CD4-positive, alpha-beta T cell (primary cell): ENCODE results near the gene OR5A2. TPM values are rescaled to one million over a fixed set of nuclear protein-coding genes. Genes with fewer than 3 reads are reported as not detected.

Experiments
- ATAC-seq: fragments of 200-7000 bp; cut with Tn5 transposase; one replicate; pipeline ENCODE4 v1.10.0; 2022; ENCODE audit warnings: mild to moderate bottlenecking; ENCODE audit not compliant: poor library complexity
- CTCF ChIA-PET: fragments of 350-600 bp; sonication (Branson Sonifier 250); formaldehyde crosslinking; loops from one replicate; lab custom pipeline; 2021; ENCODE audit warnings: antibody characterized with exemption, inconsistent platforms; lab: Charles Lee
- POLR2A ChIA-PET: fragments of 350-600 bp; sonication (Branson Sonifier 250); formaldehyde crosslinking; loops from one replicate; lab custom pipeline; 2021; ENCODE audit warnings: antibody characterized with exemption, inconsistent platforms; lab: Charles Lee
- DNase-seq, 14 experiments: peaks; one replicate each; pipeline ENCODE4 v3.0.0-alpha.2; 2013 to 2020; ENCODE audit warnings: mixed read lengths in 2 of 14
- H3K27ac ChIP-seq, 2 donors: one replicate each; pipeline versions ENCODE4 v1.5.1 to v1.7.0; 2013; ENCODE audit warnings: low read length in 2 of 2, low read depth in 1 of 2, mild to moderate bottlenecking in 1 of 2
- H3K27me3 ChIP-seq, 2 experiments: 1 replicate in 1 of 2; 2 replicates in 1 of 2; pipeline versions ENCODE4 v1.6.1 to v1.7.0; 2013; ENCODE audit warnings: low read length in 2 of 2, control low read depth in 1 of 2, mild to moderate bottlenecking in 1 of 2, moderate library complexity in 1 of 2; ENCODE audit not compliant: insufficient read depth in 2 of 2, control insufficient read depth in 1 of 2
- H3K36me3 ChIP-seq: one replicate; pipeline ENCODE4 v1.6.1; 2013; ENCODE audit warnings: low read length, control low read depth; ENCODE audit not compliant: insufficient read depth
- H3K4me1 ChIP-seq: one replicate; pipeline ENCODE4 v1.6.1; 2013; ENCODE audit warnings: low read length, control low read depth; ENCODE audit not compliant: insufficient read depth
- H3K4me3 ChIP-seq: one replicate; pipeline ENCODE4 v1.5.1; 2013; ENCODE audit warnings: mild to moderate bottlenecking, low read length, moderate library complexity
- H3K9me3 ChIP-seq, 2 experiments: 1 replicate in 1 of 2; 2 replicates in 1 of 2; pipeline versions ENCODE4 v1.6.1 to v1.7.0; 2013; ENCODE audit warnings: low read length in 2 of 2, mild to moderate bottlenecking in 2 of 2, control low read depth in 1 of 2, moderate library complexity in 1 of 2; ENCODE audit not compliant: control insufficient read depth in 1 of 2, insufficient read depth in 1 of 2
- H3K27ac Mint-ChIP-seq: one replicate; pipeline ENCODE4 v1.8.0; 2020; ENCODE audit warnings: mixed read lengths
- H3K27me3 Mint-ChIP-seq: one replicate; pipeline ENCODE4 v1.8.0; 2021; ENCODE audit warnings: mixed read lengths
- H3K36me3 Mint-ChIP-seq: one replicate; pipeline ENCODE4 v1.8.0; 2021; ENCODE audit warnings: low read depth, mixed read lengths
- H3K4me1 Mint-ChIP-seq: one replicate; pipeline ENCODE4 v1.8.0; 2021; ENCODE audit warnings: low read depth, mixed read lengths
- H3K4me3 Mint-ChIP-seq: one replicate; pipeline ENCODE4 v1.8.0; 2020; ENCODE audit warnings: mild to moderate bottlenecking, mixed read lengths
- H3K9me3 Mint-ChIP-seq: one replicate; pipeline ENCODE4 v1.8.0; 2020; ENCODE audit warnings: mixed read lengths
- CTCF ChIP-seq: fragments of 200-600 bp; IDR thresholded peaks from one replicate; pipeline ENCODE4 v1.8.0; 2022; ENCODE audit warnings: antibody characterized with exemption, mild to moderate bottlenecking
- intact Hi-C, 2 experiments: fragments of 100-400 bp; cut with DNase I in 1 of 2; cut with micrococcal nuclease in 1 of 2; formaldehyde crosslinking; loops; one replicate each; pipeline versions ENCODE4 v1.15.1 to v1.9.0; 2023 to 2025; cut with DNase I, micrococcal nuclease
- total RNA-seq, 174 experiments: library from RNA in 2 of 174; stranded (reverse) in 2 of 174; gene quantifications; one replicate each; pipeline ENCODE4 v1.2.3 and lab custom pipeline; 2021 to 2026

Gene OR5A2
- total RNA-seq, 2 experiments from 2014 or later: not detected

GRCh38 chr11:59368238-59369022 is 57.8 kb downstream of the OR5A2 start:
- Mint-ChIP-seq H3K4me1 (no peaks in the 10 kb centered on the region), H3K27me3 (peaks cover 18% of the 10 kb centered on the region), H3K4me3 (no peak overlapping the region), H3K36me3 (no peaks in the 10 kb centered on the region), H3K9me3 (peaks cover 9% of the 10 kb centered on the region), H3K27ac (no peak overlapping the region)
- ATAC-seq (no peak), DNase-seq (peak in 1 of 14 experiments; percentile 2)
- POLR2A ChIA-PET: no interaction called here
- no peak for TF ChIP-seq CTCF
- Histone ChIP-seq H3K9me3 (peaks cover 3 to 9% of the 10 kb centered on the region in 2 experiments), H3K27ac (no peak overlapping the region), H3K36me3 (no peaks in the 10 kb centered on the region), H3K27me3 (no peaks in the 10 kb centered on the region), H3K4me1 (no peaks in the 10 kb centered on the region), H3K4me3 (no peak overlapping the region)
- intact Hi-C loops: no loop called here
- CTCF ChIA-PET: no interaction called here

Other genes starting within 250 kb of the OR5A2 start
- gene MPEG1, start 213.5 kb downstream of the OR5A2 start, total RNA-seq: 1 to 10 TPM; 2.8 to 2.9 TPM
- not detected for gene OR5AN1, start 67.5 kb downstream of the OR5A2 start, total RNA-seq
- gene OR5A1, start 10.1 kb upstream of the OR5A2 start, total RNA-seq: not detected
- gene OR4D6, start 30.5 kb upstream of the OR5A2 start, total RNA-seq: not detected
- not detected for gene OR4D10, start 46.9 kb upstream of the OR5A2 start, total RNA-seq
- not detected for gene OR4D11, start 77.2 kb upstream of the OR5A2 start, total RNA-seq
- gene OR4D9, start 85.1 kb upstream of the OR5A2 start, total RNA-seq: not detected
- gene OSBP, start 189.4 kb upstream of the OR5A2 start, total RNA-seq: 10 to 100 TPM; 54.9 to 58.2 TPM
- gene PATL1, start 242.6 kb upstream of the OR5A2 start, total RNA-seq: 10 to 100 TPM; 51.8 to 55.2 TPM